Fibroblast of lung (primary cell): ENCODE data around the gene LMX1A. TPM values are rescaled to one million over a fixed set of nuclear protein-coding genes. Genes with fewer than 3 reads are reported as not detected.

Source experiments
- DNase-seq, 2 donors: peaks; one replicate each; pipeline versions ENCODE4 v3.0.0 to v3.0.0-alpha.2; 2010; ENCODE audit warnings: low read depth in 2 of 2
- H2AFZ ChIP-seq: 2 replicates; pipeline ENCODE4 v1.5.1; 2012; ENCODE audit warnings: low read length, control low read depth, inconsistent platforms
- H3K27ac ChIP-seq: 2 replicates; pipeline ENCODE4 v1.5.1; 2011; ENCODE audit warnings: low read length, control low read depth; ENCODE audit not compliant: insufficient read depth
- H3K27me3 ChIP-seq: 2 replicates; pipeline ENCODE4 v1.5.1; 2011; ENCODE audit warnings: mild to moderate bottlenecking, low read length; ENCODE audit not compliant: control insufficient read depth, insufficient read depth
- H3K36me3 ChIP-seq: 2 replicates; pipeline ENCODE4 v1.5.1; 2011; ENCODE audit warnings: low read length; ENCODE audit not compliant: control insufficient read depth, insufficient read depth
- H3K4me1 ChIP-seq: 2 replicates; pipeline ENCODE4 v1.5.1; 2011; ENCODE audit warnings: low read length; ENCODE audit not compliant: control insufficient read depth, insufficient read depth; ENCODE audit errors: extremely low read depth
- H3K4me2 ChIP-seq: 2 replicates; pipeline ENCODE4 v1.5.1; 2011; ENCODE audit warnings: low read length, control low read depth; ENCODE audit not compliant: insufficient read depth; ENCODE audit errors: extremely low read depth
- H3K4me3 ChIP-seq, 4 experiments: fragments of 200-600 bp in 1 of 4; sonication (generic) in 1 of 4; replicated peaks in 1 of 4; 2 replicates each; pipeline ENCODE4 v1.5.1; 2011 to 2016; ENCODE audit warnings: low read length in 4 of 4, low read depth in 3 of 4, mild to moderate bottlenecking in 3 of 4, control low read depth in 2 of 4, inconsistent platforms in 1 of 4, mixed read lengths in 1 of 4; ENCODE audit not compliant: insufficient read depth in 1 of 4; ENCODE audit errors: control extremely low read depth in 1 of 4
- H3K79me2 ChIP-seq: 2 replicates; pipeline ENCODE4 v1.5.1; 2012; ENCODE audit warnings: mild to moderate bottlenecking, low read length, inconsistent platforms; ENCODE audit not compliant: control insufficient read depth, insufficient read depth
- H3K9ac ChIP-seq: 2 replicates; pipeline ENCODE4 v1.5.1; 2011; ENCODE audit warnings: mild to moderate bottlenecking, low read length, control low read depth; ENCODE audit not compliant: insufficient read depth
- H3K9me3 ChIP-seq: 2 replicates; pipeline ENCODE4 v1.5.1; 2012; ENCODE audit warnings: low read depth, low read length; ENCODE audit not compliant: control insufficient read depth, insufficient read depth
- H4K20me1 ChIP-seq: 2 replicates; pipeline ENCODE4 v1.5.1; 2011; ENCODE audit warnings: low read length; ENCODE audit not compliant: control insufficient read depth, insufficient read depth; ENCODE audit errors: extremely low read depth
- EZH2 ChIP-seq: IDR thresholded peaks from 2 replicates; pipeline ENCODE4 v1.5.1; 2012; ENCODE audit warnings: low read length, control low read depth, mild to moderate bottlenecking; ENCODE audit errors: missing control alignments
- polyA plus RNA-seq, 2 donors: library from polyadenylated mRNA; depleted of rRNA in 1 of 2; stranded (reverse) in 1 of 2; unstranded in 1 of 2; fragments of >200 nt; gene quantifications; 2 replicates each; pipeline ENCODE4 v1.2.1, GENCODE V29; 2011 to 2012; ENCODE audit warnings: missing spikeins in 1 of 2
- total RNA-seq: library from RNA; depleted of rRNA; stranded (reverse); fragments of >200 nt; gene quantifications from 2 replicates; pipeline ENCODE4 v1.2.1, GENCODE V29; 2014
- TF ChIP-seq, protein P1 (sequence below), 2 donors: IDR thresholded peaks in 1 of 2; conservative IDR thresholded peaks in 1 of 2; 1 replicate in 1 of 2; 2 replicates in 1 of 2; pipeline ENCODE4 v1.5.1; 2011 to 2012; ENCODE audit warnings: low read length in 2 of 2, control low read depth in 1 of 2, inconsistent platforms in 1 of 2, low read depth in 1 of 2, mild to moderate bottlenecking in 1 of 2

LMX1A gene
- total and polyA plus RNA-seq, 2 donors (not counting 1 experiment from before 2014, with no cell fraction given) = not detected

DNA sequence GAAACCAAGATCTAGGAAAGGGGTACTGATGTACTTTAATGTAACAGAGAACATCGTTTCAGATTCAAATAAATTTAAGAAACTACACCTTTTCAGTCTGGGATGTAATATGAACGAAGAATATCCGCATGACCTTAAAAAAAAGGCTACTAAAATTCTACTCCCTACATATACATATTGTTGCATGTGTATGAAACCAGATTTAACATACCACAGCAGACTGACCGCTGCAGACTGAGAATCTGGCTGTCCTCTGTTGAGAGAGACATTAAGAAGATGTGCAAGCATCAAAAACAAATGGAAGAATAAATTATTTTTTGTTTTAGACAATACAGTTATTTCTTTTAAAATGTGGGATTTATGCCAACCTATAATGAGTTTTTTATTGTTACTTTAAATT lies 166.6 kb downstream of the LMX1A start:
- Histone ChIP-seq H3K9me3 (no peaks in the 10 kb centered on the region), H3K4me3 (no peak overlapping the region), H3K27ac (no peak overlapping the region), H3K36me3 (no peaks in the 10 kb centered on the region), H4K20me1 (no peaks in the 10 kb centered on the region), H2AFZ (no peak overlapping the region), H3K4me2 (no peak overlapping the region), H3K4me1 (no peaks in the 10 kb centered on the region), H3K27me3 (no peaks in the 10 kb centered on the region), H3K9ac (no peak overlapping the region), H3K79me2 (no peaks in the 10 kb centered on the region)
- no peak for DNase-seq
- TF ChIP-seq, protein P1, sequence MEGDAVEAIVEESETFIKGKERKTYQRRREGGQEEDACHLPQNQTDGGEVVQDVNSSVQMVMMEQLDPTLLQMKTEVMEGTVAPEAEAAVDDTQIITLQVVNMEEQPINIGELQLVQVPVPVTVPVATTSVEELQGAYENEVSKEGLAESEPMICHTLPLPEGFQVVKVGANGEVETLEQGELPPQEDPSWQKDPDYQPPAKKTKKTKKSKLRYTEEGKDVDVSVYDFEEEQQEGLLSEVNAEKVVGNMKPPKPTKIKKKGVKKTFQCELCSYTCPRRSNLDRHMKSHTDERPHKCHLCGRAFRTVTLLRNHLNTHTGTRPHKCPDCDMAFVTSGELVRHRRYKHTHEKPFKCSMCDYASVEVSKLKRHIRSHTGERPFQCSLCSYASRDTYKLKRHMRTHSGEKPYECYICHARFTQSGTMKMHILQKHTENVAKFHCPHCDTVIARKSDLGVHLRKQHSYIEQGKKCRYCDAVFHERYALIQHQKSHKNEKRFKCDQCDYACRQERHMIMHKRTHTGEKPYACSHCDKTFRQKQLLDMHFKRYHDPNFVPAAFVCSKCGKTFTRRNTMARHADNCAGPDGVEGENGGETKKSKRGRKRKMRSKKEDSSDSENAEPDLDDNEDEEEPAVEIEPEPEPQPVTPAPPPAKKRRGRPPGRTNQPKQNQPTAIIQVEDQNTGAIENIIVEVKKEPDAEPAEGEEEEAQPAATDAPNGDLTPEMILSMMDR (conservative IDR thresholded peaks at IDR 0.05 in 1 of 2, IDR thresholded peaks at IDR 0.05 in 1 of 2; ENCODE audit: low read depth in 1 of 2, low read length in 2 of 2) = no peak
- TF ChIP-seq EZH2 = no peak

DNA sequence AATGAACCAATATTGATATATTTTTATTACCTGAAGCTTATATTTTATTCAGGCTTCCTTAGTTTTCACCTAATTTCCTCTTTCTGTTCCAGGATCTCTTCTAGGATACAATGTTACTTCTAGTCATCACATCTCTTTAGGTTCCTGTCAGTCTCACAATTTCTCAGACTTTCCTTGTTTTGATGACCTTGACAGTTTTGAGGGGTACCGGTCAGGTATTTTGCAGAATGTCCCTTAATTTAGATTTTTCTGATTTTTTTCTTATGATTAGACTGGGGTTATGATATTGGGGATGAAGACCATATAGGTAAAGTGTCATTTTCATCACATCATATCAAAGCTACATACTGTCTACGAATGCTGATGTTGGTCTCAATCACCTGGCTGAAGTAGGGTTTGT lies 167.5 kb downstream of the LMX1A start:
- H3K27ac ChIP-seq = no peak overlapping the region
- no peaks in the 10 kb centered on the region for H3K27me3 ChIP-seq
- H3K9ac ChIP-seq = no peak overlapping the region
- no peaks in the 10 kb centered on the region for H3K36me3 ChIP-seq
- DNase-seq = no peak
- H3K4me1 ChIP-seq = no peaks in the 10 kb centered on the region
- no peaks in the 10 kb centered on the region for H4K20me1 ChIP-seq
- no peak overlapping the region for H3K4me3 ChIP-seq
- H3K4me2 ChIP-seq = no peak overlapping the region
- H2AFZ ChIP-seq = no peak overlapping the region
- TF ChIP-seq, protein P1 (conservative IDR thresholded peaks at IDR 0.05 in 1 of 2, IDR thresholded peaks at IDR 0.05 in 1 of 2; ENCODE audit: low read depth in 1 of 2, low read length in 2 of 2) = no peak
- no peak for TF ChIP-seq EZH2
- no peaks in the 10 kb centered on the region for H3K79me2 ChIP-seq
- H3K9me3 ChIP-seq = no peaks in the 10 kb centered on the region

DNA sequence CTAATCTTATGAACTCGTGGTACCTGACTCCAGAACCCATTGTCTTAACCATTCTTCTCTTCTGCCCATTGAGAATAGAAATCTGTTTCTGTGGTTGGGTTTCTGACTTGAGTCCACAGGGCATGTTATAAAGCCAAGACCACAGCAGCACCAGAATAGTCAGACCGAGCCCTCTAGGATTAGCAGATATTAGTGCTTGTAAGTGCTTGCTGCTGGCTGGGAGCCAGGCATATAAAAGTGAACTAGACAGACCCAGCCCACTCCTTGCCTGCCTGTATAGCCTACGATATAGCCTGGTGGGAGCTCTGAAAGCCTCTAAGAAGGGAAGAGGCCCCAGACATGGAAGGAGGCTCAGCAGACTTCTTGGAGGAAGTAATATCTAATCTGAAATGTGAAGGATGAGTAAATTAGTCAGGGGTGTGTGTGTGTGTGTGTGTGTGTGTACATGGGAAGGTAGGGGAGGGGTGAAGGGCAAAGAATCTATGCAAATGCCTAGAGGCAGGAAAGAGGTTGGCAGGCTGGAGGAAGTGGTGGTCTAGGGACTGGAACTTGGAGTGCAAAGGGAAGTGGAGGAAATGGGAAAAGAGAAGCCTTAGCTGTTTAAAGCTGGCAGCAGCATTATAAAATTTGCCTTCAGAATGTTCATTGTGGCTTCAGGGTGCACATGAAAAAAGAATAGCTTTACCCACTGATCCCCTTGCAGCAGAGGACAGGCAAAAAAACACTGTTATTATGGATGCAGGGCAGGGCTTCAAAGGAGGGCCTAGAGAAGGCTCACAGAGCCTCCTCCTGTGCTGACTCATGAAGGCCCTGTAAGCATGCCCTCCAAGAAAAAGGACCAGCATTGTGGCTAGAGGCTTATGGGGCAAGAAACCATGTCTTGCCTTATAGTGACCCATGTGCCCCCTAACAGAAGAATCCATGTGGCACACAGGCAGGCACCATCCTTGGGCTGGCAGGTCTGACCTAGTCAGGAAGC lies 169.2 kb downstream of the LMX1A start:
- no peak overlapping the region for H3K27ac ChIP-seq
- no peaks in the 10 kb centered on the region for H3K79me2 ChIP-seq
- no peak overlapping the region for H2AFZ ChIP-seq
- no peak overlapping the region for H3K9ac ChIP-seq
- no peaks in the 10 kb centered on the region for H3K36me3 ChIP-seq
- H3K4me1 ChIP-seq = no peaks in the 10 kb centered on the region
- no peak overlapping the region for H3K4me3 ChIP-seq
- no peak for TF ChIP-seq EZH2
- TF ChIP-seq, protein P1 (conservative IDR thresholded peaks at IDR 0.05 in 1 of 2, IDR thresholded peaks at IDR 0.05 in 1 of 2; ENCODE audit: low read depth in 1 of 2, low read length in 2 of 2) = no peak
- no peak overlapping the region for H3K4me2 ChIP-seq
- no peaks in the 10 kb centered on the region for H3K9me3 ChIP-seq
- DNase-seq = no peak
- no peaks in the 10 kb centered on the region for H4K20me1 ChIP-seq
- H3K27me3 ChIP-seq = no peaks in the 10 kb centered on the region
